DMS 273 treated with DMSO at 0.1 percent for 48 hours (cell line): ENCODE results near the gene SRP14.
"Not testable (repeated sequence)": the region's sequence is repeated elsewhere in the genome, so short reads cannot be mapped to it uniquely, and the experiment has no call there.

Experiments used
- DNase-seq: peaks from one replicate; lab custom pipeline; 2025; lab: John Stamatoyannopoulos, UW

The SRP14 gene

DNA sequence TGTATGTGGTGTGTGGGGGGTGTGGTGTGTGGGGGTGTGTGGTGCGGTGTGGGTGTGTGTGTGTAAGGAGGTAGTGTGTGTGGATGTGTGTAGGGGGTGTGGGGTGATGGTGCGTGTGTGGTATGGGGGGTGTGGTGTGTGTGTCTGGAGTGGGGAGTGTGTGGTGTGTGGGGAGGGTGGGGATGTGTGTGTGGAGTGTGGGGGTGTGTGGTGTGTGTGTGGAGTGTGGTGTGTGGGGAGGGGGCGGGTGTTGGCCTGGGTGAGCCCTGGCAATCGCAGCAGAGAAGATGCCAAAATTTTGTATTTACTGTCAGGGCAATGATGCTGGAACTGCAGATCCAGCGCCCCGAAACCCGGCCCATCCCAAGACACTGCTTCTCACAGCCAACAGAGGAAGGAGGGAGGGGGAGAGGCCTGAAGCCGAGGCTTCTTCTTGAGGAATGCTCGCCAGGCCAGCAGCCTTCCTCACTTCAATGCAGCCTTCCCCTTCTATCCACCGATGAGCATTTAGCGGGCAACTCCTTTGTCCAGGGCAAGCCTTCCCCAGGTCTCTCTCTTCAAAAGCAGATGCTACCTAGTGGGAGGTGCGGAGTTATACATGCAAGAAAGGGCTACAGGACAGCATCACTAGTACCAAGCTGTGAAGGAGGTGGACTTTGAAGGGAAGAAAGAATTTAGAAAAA, 11.9 kb upstream of the SRP14 start:
- no peak for DNase-seq

GRCh38 chr15:40048926-40049475, 10.0 kb upstream of the SRP14 start:
- DNase-seq: no peak

GRCh38 chr15:40048211-40048792, 9.3 kb upstream of the SRP14 start:
- no peak for DNase-seq

GRCh38 chr15:40047415-40048210, 8.6 kb upstream of the SRP14 start:
- DNase-seq: no peak

DNA sequence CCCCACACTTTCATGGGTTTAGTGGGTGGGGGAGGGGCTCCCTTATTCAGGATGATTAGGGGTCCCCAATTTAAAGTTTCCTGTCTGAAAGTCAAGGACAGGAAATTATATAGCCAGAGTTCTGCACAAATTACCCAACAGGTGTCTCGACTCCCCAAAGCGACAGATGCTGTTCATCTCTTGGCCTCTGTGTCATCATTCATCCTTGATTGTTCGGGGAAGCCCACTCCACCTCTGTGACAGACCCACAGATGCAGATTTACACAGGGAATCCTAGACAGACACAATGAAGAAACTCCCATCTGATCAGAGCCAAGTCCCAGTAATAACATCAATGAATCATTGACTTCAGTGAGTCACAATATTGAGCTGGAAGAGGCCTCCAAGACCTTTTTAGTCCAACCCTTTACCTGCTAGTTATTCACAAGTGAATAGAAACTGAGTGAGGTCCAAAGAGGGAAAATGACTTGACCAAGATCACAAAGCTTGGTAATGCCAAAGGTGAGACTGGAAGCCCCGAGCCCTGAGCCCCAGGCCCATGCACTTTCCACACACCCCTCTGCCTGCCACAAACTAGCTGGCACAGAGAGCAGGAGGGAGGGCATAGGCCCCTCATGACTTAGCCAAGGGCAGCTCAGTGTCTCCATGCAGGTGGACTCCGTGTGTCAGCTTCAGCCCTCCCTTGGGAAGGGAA, 7.9 kb upstream of the SRP14 start:
- DNase-seq: no peak

- DNase-seq: no peak
Measured at GRCh38 chr15:40045572-40046217, 6.7 kb upstream of the SRP14 start.

DNA sequence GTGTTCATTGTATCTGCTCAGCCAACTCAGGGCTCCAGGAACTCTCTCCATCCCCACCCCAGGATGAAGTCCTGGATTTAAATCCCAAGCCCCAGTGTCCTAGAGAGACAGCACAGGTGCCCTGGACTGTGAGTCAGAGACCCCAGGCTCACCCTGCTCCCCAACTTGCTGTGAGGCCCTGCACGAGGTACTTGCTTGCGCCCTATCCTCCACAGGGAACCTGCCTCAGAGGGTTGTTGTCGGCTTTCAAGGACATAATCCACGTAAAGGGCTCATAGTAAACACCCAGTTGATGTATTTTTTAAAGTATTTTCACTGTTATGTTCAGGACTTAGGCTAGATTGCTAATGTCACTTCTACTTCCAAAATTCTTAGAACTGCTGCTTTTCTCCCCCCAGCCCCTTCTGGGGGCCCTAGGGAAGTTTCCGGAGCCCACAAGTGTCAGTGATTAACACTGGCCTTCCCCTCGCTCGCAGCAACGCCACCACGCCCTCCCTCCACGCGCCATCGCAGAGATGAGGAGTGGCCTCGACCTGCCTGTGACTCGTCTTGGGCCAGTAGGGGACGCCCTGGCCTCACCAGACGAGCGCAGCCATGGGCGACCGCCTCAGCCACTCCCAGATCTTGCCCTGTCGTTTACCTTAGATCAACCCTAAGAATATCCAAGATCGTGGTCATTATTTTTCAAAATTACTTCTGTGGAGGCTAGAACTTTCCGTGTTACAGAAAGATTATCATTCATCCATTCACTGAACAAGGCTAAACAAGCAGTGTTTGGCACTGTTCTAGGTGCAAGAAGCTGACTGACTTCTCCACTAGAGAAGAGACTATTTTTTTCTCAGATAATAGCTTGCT, 6.0 kb upstream of the SRP14 start:
- peak; percentile 5 for DNase-seq

- no peak for DNase-seq
Measured at GRCh38 chr15:40043927-40044716, 5.1 kb upstream of the SRP14 start.

DNA sequence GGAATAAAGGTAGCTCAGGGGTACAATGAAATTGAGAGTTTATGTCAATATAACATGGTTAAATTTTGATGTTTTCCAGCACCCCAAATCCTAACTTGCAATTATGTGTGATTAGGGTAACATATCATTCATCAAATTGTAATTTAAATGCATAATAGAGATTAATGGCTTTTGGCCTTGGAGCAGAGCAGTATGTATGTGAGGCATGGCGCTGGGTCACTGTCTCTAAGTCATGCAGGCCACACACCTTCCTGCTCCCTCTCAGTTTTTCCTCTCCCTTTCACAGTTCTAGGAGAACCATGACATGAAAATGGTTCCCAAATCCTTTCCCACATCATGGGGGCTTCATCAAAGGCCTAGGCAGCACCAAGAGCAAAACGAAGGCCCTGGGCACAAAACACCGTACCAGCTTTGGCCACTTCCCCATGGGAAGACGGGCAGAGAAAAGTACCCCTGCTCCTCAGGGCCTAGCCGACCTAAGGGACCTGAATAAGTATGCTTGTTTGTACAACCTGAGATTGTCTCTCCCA, 3.9 kb upstream of the SRP14 start:
- DNase-seq: no peak

GRCh38 chr15:40040770-40041169, 1.8 kb upstream of the SRP14 start:
- no peak for DNase-seq

DNA sequence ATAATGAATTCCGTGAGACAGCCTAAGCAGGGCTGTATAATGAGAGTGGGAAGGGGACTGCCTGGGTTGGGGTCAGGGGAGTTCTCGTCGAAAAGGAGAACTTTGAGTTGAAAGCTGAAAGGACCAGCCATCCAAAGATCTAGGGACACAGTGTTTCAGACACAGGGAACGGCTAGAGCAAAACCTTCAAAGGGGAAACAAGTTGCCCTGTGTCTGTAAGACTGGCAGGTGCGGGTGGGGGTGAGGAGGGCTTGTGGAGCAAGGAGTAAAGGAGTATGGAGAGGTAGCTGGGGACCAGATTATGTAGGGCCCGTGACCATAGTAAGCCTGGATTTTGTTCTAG, 1.3 kb upstream of the SRP14 start:
- no peak for DNase-seq

GRCh38 chr15:40038275-40038637, 725 bp downstream of the SRP14 start:
- no peak for DNase-seq

DNA sequence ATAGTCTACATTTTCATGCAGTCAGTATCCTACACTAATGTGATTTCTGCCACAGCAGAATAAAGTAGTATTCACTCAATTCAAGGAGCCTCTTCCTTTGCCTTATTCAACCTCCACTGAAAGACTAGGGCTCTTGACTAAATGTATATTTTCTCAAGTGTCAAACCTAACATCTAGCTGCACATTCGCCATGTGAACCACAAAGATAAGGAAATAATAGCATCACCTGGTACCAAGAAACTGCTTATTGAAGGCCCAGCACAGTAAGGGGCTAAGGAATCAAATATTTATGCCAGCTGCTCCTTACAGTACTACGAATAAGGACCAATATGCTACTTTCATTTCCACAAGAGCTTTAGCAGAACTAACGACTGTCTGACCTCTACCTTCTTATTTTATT, 1.3 kb downstream of the SRP14 start:
- no peak for DNase-seq

DNA sequence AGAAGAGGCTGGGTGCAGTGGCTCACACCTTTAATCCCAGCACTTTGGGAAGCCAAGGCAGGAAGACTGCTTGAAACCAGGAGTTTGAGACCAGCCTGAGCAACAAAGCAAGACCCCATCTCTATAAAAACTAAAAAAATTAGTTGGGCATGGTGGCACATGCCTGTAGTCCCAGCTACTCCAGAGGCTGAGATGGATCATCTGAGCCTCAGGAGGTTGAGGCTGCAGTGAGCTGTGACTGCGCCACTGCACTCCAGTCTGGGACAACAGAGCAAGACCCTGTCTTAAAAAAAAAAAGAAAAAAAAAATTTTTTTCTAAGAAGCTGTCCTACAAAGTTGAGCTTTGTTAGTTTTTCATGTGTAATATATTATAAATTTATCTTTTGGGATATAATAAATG, 3.8 kb downstream of the SRP14 start:
- DNase-seq: not testable (repeated sequence)

GRCh38 chr15:40034186-40034946, 4.6 kb downstream of the SRP14 start:
- no peak for DNase-seq

GRCh38 chr15:40032125-40032839, 6.7 kb downstream of the SRP14 start:
- DNase-seq: no peak

GRCh38 chr15:40031300-40031699, 7.7 kb downstream of the SRP14 start:
- DNase-seq: no peak
